ENCODE measurements around the gene SOX21. TPM values are rescaled to one million over a fixed set of nuclear protein-coding genes. Genes with fewer than 3 reads are reported as not detected.

Gene SOX21
- total RNA-seq, result not detected
- polyA plus RNA-seq, result under 1 TPM in 1 of 3 donors, not detected in 2; 0.60 TPM

- intact Hi-C loops (cut with DNase I), result no loop called here
- no peak for DNase-seq
- no peak within 1 kb of the TSS for H3K27ac ChIP-seq
- 1 to 2% methylated on average over 38 of the region's 38 CpGs for WGBS, 2 donors
- H3K36me3 ChIP-seq, result no peaks in the 10 kb centered on the region
- H3K9me3 ChIP-seq, result no peaks in the 10 kb centered on the region
- H3K4me1 ChIP-seq, result peaks cover 0 to 41% (median 37%) of the 10 kb centered on the region in 4 donors
- TF ChIP-seq POLR2A (IDR thresholded peaks at IDR 0.05) (no peak), POLR2AphosphoS5 (IDR thresholded peaks at IDR 0.05) (no peak), CTCF (IDR thresholded peaks at IDR 0.05) (no peak), EP300 (IDR thresholded peaks at IDR 0.05) (no peak)
- peak within 1 kb of the TSS in 3 of 4 donors; percentile 4 to 38 (median 35) for H3K4me3 ChIP-seq
- peaks cover 57 to 94% (median 64%) of the 10 kb centered on the region in 3 donors for H3K27me3 ChIP-seq
Observed at GRCh38 chr13:94712287-94712811, at the start of gene SOX21. Gene SOX21 (minus strand): TSS chr13:94712545. CDS start chr13:94712049, 496 bp downstream.

- no peak overlapping the region for H3K27ac ChIP-seq
- H3K4me3 ChIP-seq, result no peak overlapping the region
- intact Hi-C loops (cut with DNase I), result no loop called here
- 37 to 50% methylated on average over 2 of the region's 2 CpGs for WGBS, 2 donors
- no peaks in the 10 kb centered on the region for H3K27me3 ChIP-seq
- H3K9me3 ChIP-seq, result no peaks in the 10 kb centered on the region
- H3K36me3 ChIP-seq, result no peaks in the 10 kb centered on the region
- no peak for DNase-seq
- H3K4me1 ChIP-seq, result no peaks in the 10 kb centered on the region
- TF ChIP-seq EP300 (IDR thresholded peaks at IDR 0.05), result no peak
- no peak for TF ChIP-seq POLR2AphosphoS5 (IDR thresholded peaks at IDR 0.05)
- no peak for TF ChIP-seq POLR2A (IDR thresholded peaks at IDR 0.05)
- TF ChIP-seq CTCF (IDR thresholded peaks at IDR 0.05), result no peak
Observed at GRCh38 chr13:94761407-94761806, 49.1 kb upstream of the SOX21 start.

GRCh38 chr13:94759120-94759728, 46.9 kb upstream of the SOX21 start:
- no peak for DNase-seq
- no peak overlapping the region for H3K27ac ChIP-seq
- H3K27me3 ChIP-seq, result no peaks in the 10 kb centered on the region
- no peaks in the 10 kb centered on the region for H3K9me3 ChIP-seq
- intact Hi-C loops (cut with DNase I), result no loop called here
- TF ChIP-seq POLR2A (IDR thresholded peaks at IDR 0.05), result no peak
- no peaks in the 10 kb centered on the region for H3K4me1 ChIP-seq
- WGBS, 2 donors, result 94 to 96% methylated on average over 22 of the region's 22 CpGs
- H3K36me3 ChIP-seq, result no peaks in the 10 kb centered on the region
- no peak overlapping the region for H3K4me3 ChIP-seq

- no peak for TF ChIP-seq EP300 (IDR thresholded peaks at IDR 0.05)
- no peak for TF ChIP-seq POLR2AphosphoS5 (IDR thresholded peaks at IDR 0.05)
- TF ChIP-seq CTCF (IDR thresholded peaks at IDR 0.05), result no peak
- TF ChIP-seq POLR2A (IDR thresholded peaks at IDR 0.05), result no peak
- no peaks in the 10 kb centered on the region for H3K27me3 ChIP-seq
- H3K9me3 ChIP-seq, result no peaks in the 10 kb centered on the region
- H3K4me3 ChIP-seq, result no peak overlapping the region
- no peak for DNase-seq
- 49 to 70% methylated on average over 5 of the region's 5 CpGs for WGBS, 2 donors
- no peak overlapping the region for H3K27ac ChIP-seq
- no peaks in the 10 kb centered on the region for H3K4me1 ChIP-seq
- H3K36me3 ChIP-seq, result no peaks in the 10 kb centered on the region
- intact Hi-C loops (cut with DNase I), result no loop called here
Observed at GRCh38 chr13:94758436-94758960, 46.2 kb upstream of the SOX21 start.

GRCh38 chr13:94753327-94753726, 41.0 kb upstream of the SOX21 start:
- TF ChIP-seq CTCF (IDR thresholded peaks at IDR 0.05), result no peak
- TF ChIP-seq POLR2AphosphoS5 (IDR thresholded peaks at IDR 0.05), result no peak
- no peak for TF ChIP-seq POLR2A (IDR thresholded peaks at IDR 0.05)
- TF ChIP-seq EP300 (IDR thresholded peaks at IDR 0.05), result no peak
- Histone ChIP-seq H3K4me3 (no peak overlapping the region), H3K27ac (no peak overlapping the region), H3K36me3 (no peaks in the 10 kb centered on the region), H3K4me1 (no peaks in the 10 kb centered on the region), H3K9me3 (no peaks in the 10 kb centered on the region), H3K27me3 (no peaks in the 10 kb centered on the region)
- 33 to 75% methylated on average over 1 of the region's 1 CpG for WGBS, 2 donors
- DNase-seq, result no peak
- intact Hi-C loops (cut with DNase I), result no loop called here

Measured in sigmoid colon (tissue), 7 donors.